Measurements from ENCODE around the gene ACOT13. TPM values are rescaled to one million over a fixed set of nuclear protein-coding genes. Genes with fewer than 3 reads are reported as not detected.
"Not testable (repeated sequence)": the region's sequence is repeated elsewhere in the genome, so short reads cannot be mapped to it uniquely, and the experiment has no call there.

The ACOT13 gene
- total and polyA plus RNA-seq, 5 donors: 63.7 to 92.1 (median 85.2) TPM

GRCh38 chr6:24692415-24692814 is 25.5 kb downstream of the ACOT13 start:
- intact Hi-C loops (cut with DNase I): loop anchor here in 3 of 4 donors (5.0 to 10.0 kb wide), 2 partner anchors 110 to 268 kb away; no protein-coding TSS in a partner anchor
- no peak for ATAC-seq

GRCh38 chr6:24692848-24693592 is 26.1 kb downstream of the ACOT13 start:
- Histone ChIP-seq H3K4me1 (ENCODE audit: control insufficient read depth, insufficient read depth, low read length) (no peaks in the 10 kb centered on the region), H3K9me3 (ENCODE audit: control insufficient read depth, low read length) (no peaks in the 10 kb centered on the region), H3K27me3 (ENCODE audit: control insufficient read depth, insufficient read depth) (no peaks in the 10 kb centered on the region), H3K27ac (ENCODE audit: low read length) (no peak overlapping the region), H3K4me3 (ENCODE audit: low read length) (no peak overlapping the region)
- DNase-seq: no peak
- intact Hi-C loops (cut with DNase I): loop anchor here in 3 of 4 donors (5.0 to 10.0 kb wide), 2 partner anchors 111 to 268 kb away; no protein-coding TSS in a partner anchor
- ATAC-seq: no peak
- 87% methylated on average over 2 of the region's 2 CpGs for WGBS

More at GRCh38 chr6:24692415-24692814, 25.5 kb downstream of the ACOT13 start:
- DNase-seq: no peak
- Histone ChIP-seq H3K4me3 (ENCODE audit: low read length) (no peak overlapping the region), H3K27ac (ENCODE audit: low read length) (no peak overlapping the region), H3K27me3 (ENCODE audit: control insufficient read depth, insufficient read depth) (no peaks in the 10 kb centered on the region), H3K4me1 (ENCODE audit: control insufficient read depth, insufficient read depth, low read length) (no peaks in the 10 kb centered on the region), H3K9me3 (ENCODE audit: control insufficient read depth, low read length) (no peaks in the 10 kb centered on the region)
- whole genome bisulfite sequencing: 66% methylated on average over 3 of the region's 3 CpGs

GRCh38 chr6:24694198-24694597 is 27.3 kb downstream of the ACOT13 start:
- no peak for ATAC-seq
- H3K9me3 ChIP-seq (ENCODE audit: control insufficient read depth, low read length): no peaks in the 10 kb centered on the region
- no peaks in the 10 kb centered on the region for H3K4me1 ChIP-seq (ENCODE audit: control insufficient read depth, insufficient read depth, low read length)
- intact Hi-C loops (cut with DNase I): loop anchor here (2.0 to 10.0 kb wide), 3 partner anchors 111 to 269 kb away; no protein-coding TSS in a partner anchor
- DNase-seq: no peak
- H3K27ac ChIP-seq (ENCODE audit: low read length): no peak overlapping the region
- WGBS: 92% methylated on average over 1 of the region's 1 CpG
- no peak overlapping the region for H3K4me3 ChIP-seq (ENCODE audit: low read length)
- H3K27me3 ChIP-seq (ENCODE audit: control insufficient read depth, insufficient read depth): no peaks in the 10 kb centered on the region

GRCh38 chr6:24695635-24696034 is 28.8 kb downstream of the ACOT13 start:
- ATAC-seq (peak; percentile 73 to 75), DNase-seq (peak in 1 of 3 donors; percentile 65)
- H3K4me3 ChIP-seq (ENCODE audit: low read length); H3K4me1 ChIP-seq (ENCODE audit: control insufficient read depth, insufficient read depth, low read length); H3K27ac ChIP-seq (ENCODE audit: low read length); H3K9me3 ChIP-seq (ENCODE audit: control insufficient read depth, low read length); H3K27me3 ChIP-seq (ENCODE audit: control insufficient read depth, insufficient read depth): not testable (repeated sequence)
- 28% methylated on average over 8 of the region's 8 CpGs for WGBS
- intact Hi-C loops (cut with DNase I): loop anchor here in 2 of 4 donors (2.0 to 10.0 kb wide), 2 partner anchors 113 to 271 kb away; no protein-coding TSS in a partner anchor

GRCh38 chr6:24696097-24696496 is 29.2 kb downstream of the ACOT13 start:
- intact Hi-C loops (cut with DNase I): loop anchor here in 1 of 4 donors (10.0 kb wide), 1 partner anchor 271 kb away; no protein-coding TSS in a partner anchor
- H3K4me3 ChIP-seq (ENCODE audit: low read length): no peak overlapping the region
- WGBS: 92% methylated on average over 2 of the region's 2 CpGs

GRCh38 chr6:24699521-24700359 is 32.9 kb downstream of the ACOT13 start:
- WGBS: 53% methylated on average over 3 of the region's 3 CpGs
- ATAC-seq (peak in 1 of 2 donors; percentile 53), DNase-seq (no peak)
- Histone ChIP-seq H3K4me1 (ENCODE audit: control insufficient read depth, insufficient read depth, low read length) (no peaks in the 10 kb centered on the region), H3K27ac (ENCODE audit: low read length) (no peak overlapping the region), H3K4me3 (ENCODE audit: low read length) (no peak overlapping the region), H3K9me3 (ENCODE audit: control insufficient read depth, low read length) (no peaks in the 10 kb centered on the region), H3K27me3 (ENCODE audit: control insufficient read depth, insufficient read depth) (no peaks in the 10 kb centered on the region)
- intact Hi-C loops (cut with DNase I): loop anchor here in 1 of 4 donors (10.0 kb wide), 1 partner anchor 275 kb away; no protein-coding TSS in a partner anchor

More at GRCh38 chr6:24696097-24696496, 29.2 kb downstream of the ACOT13 start:
- no peaks in the 10 kb centered on the region for H3K9me3 ChIP-seq (ENCODE audit: control insufficient read depth, low read length)
- DNase-seq (no peak), ATAC-seq (no peak)
- H3K27me3 ChIP-seq (ENCODE audit: control insufficient read depth, insufficient read depth): no peaks in the 10 kb centered on the region
- H3K27ac ChIP-seq (ENCODE audit: low read length): no peak overlapping the region
- H3K4me1 ChIP-seq (ENCODE audit: control insufficient read depth, insufficient read depth, low read length): no peaks in the 10 kb centered on the region

- intact Hi-C loops (cut with DNase I): no loop called here
- no peaks in the 10 kb centered on the region for H3K4me1 ChIP-seq (ENCODE audit: control insufficient read depth, insufficient read depth, low read length)
- DNase-seq (no peak), ATAC-seq (no peak)
- no peak overlapping the region for H3K4me3 ChIP-seq (ENCODE audit: low read length)
- no peaks in the 10 kb centered on the region for H3K9me3 ChIP-seq (ENCODE audit: control insufficient read depth, low read length)
- no peaks in the 10 kb centered on the region for H3K27me3 ChIP-seq (ENCODE audit: control insufficient read depth, insufficient read depth)
- H3K27ac ChIP-seq (ENCODE audit: low read length): no peak overlapping the region
- WGBS: 70% methylated on average over 4 of the region's 4 CpGs
These were observed 35.9 kb downstream of the ACOT13 start for GRCh38 chr6:24702720-24703282.

- ATAC-seq (no peak), DNase-seq (no peak)
- intact Hi-C loops (cut with DNase I): no loop called here
- Histone ChIP-seq H3K27me3 (ENCODE audit: control insufficient read depth, insufficient read depth) (no peaks in the 10 kb centered on the region), H3K4me1 (ENCODE audit: control insufficient read depth, insufficient read depth, low read length) (no peaks in the 10 kb centered on the region), H3K4me3 (ENCODE audit: low read length) (no peak overlapping the region), H3K27ac (ENCODE audit: low read length) (no peak overlapping the region), H3K9me3 (ENCODE audit: control insufficient read depth, low read length) (no peaks in the 10 kb centered on the region)
These were observed 37.6 kb downstream of the ACOT13 start for GRCh38 chr6:24704468-24704867.

GRCh38 chr6:24708612-24709011 is 41.7 kb downstream of the ACOT13 start:
- Histone ChIP-seq H3K9me3 (ENCODE audit: control insufficient read depth, low read length) (no peaks in the 10 kb centered on the region), H3K4me1 (ENCODE audit: control insufficient read depth, insufficient read depth, low read length) (no peaks in the 10 kb centered on the region), H3K27me3 (ENCODE audit: control insufficient read depth, insufficient read depth) (no peaks in the 10 kb centered on the region), H3K4me3 (ENCODE audit: low read length) (no peak overlapping the region), H3K27ac (ENCODE audit: low read length) (no peak overlapping the region)
- intact Hi-C loops (cut with DNase I): no loop called here
- no peak for DNase-seq
- 80% methylated on average over 3 of the region's 3 CpGs for WGBS
- no peak for ATAC-seq

GRCh38 chr6:24709014-24709711 is 42.3 kb downstream of the ACOT13 start:
- ATAC-seq (no peak), DNase-seq (no peak)
- H3K4me1 ChIP-seq (ENCODE audit: control insufficient read depth, insufficient read depth, low read length): no peaks in the 10 kb centered on the region
- intact Hi-C loops (cut with DNase I): no loop called here
- H3K27ac ChIP-seq (ENCODE audit: low read length): no peak overlapping the region
- no peaks in the 10 kb centered on the region for H3K27me3 ChIP-seq (ENCODE audit: control insufficient read depth, insufficient read depth)
- WGBS: 83% methylated on average over 4 of the region's 4 CpGs
- H3K4me3 ChIP-seq (ENCODE audit: low read length): no peak overlapping the region
- no peaks in the 10 kb centered on the region for H3K9me3 ChIP-seq (ENCODE audit: control insufficient read depth, low read length)
